ENCODE results near the gene DPH3.

DPH3 gene

DNA sequence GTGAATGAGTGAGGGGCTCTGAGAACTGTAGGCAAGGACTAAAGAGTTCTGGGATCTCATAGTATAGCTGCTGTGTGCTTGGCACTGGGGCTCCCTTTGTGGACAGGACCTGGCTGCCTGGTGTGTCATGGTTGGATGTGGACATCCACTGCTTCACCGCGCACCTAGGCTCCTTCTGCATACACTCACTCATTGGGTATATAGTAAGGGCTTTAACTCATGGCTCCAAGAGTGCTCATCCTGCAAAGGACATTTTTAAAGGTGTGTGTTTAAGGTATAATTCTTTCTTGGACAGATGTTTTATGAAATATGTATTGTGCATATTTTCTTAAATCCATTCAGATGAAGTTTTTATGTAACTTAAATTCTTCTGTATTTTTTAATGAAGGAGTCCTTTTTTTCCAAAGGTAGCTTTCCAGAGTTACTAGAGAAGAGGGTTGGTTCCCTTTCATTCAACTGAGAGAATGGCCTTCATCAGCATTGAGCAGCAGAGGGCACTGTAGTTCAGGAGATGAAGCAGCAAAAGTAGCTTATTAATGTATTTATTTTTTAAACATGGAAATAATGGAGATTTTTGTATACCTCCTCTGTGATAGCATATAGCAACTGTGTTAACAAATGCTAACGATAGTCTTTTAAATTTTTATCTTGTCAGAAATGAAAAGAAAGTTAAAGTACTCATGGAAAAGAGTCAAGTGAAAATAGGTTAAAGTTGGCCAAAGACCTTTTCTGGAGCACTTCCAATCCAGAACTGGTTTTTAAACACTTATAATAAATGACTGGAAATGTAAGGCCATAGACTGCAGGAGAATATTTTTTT lies 25.5 kb upstream of the DPH3 start:
- peak; percentile 69 to 79 (median 70) for DNase-seq

DNA sequence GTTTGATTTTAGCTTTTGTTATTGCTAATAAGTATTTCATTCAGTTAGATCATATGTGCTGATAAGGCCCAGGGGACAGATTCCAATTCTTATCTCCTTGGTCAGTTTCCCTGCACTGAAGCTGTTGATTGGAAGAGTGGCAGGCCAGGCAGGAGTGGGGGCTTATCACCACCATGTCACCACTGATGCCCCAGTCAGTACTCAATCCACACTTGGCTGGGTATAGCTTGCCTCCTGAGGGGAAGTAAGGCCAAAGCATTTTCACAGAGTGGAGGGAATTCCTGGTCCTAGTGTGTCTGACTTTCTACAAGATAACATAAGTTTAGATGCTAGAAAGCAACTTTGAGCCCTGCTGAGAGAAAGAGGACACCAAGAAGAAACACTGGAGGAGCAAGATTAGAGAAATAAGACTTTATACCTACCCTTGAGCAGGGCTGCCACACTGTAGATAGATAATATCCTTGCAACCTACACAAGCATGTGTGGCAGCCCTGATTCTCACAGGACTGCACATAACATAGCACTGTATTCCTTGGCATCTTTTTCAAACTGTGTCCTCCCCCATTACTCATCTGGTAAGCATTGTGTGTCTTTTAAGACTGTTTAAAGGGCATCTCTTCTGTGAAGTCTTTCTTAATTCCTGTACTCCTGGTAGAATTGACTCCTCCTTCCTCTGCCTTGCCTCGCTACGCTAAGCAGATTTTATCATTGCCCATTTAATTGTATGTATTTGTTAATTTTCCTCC lies 24.6 kb upstream of the DPH3 start:
- no peak for DNase-seq

DNA sequence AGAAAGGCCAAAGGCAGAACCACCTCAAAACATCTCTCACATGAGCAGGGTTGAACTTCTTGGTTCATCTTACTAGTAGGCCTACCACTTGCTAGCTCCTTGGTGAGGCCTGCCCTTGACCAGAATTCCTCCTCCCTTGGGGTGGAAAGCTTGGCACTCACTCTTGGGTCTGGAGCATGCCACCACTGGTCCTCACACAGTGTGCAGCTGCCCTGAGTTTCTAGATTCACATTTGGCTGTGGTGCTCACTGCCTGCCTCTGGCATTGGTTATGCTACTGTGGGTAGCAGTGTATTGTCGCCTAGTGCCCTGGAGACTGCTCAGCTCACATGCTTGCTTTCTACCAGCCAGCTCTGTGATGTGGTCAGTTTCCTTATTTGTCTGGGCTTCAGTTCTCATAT lies 23.9 kb upstream of the DPH3 start:
- no peak for DNase-seq

DNA sequence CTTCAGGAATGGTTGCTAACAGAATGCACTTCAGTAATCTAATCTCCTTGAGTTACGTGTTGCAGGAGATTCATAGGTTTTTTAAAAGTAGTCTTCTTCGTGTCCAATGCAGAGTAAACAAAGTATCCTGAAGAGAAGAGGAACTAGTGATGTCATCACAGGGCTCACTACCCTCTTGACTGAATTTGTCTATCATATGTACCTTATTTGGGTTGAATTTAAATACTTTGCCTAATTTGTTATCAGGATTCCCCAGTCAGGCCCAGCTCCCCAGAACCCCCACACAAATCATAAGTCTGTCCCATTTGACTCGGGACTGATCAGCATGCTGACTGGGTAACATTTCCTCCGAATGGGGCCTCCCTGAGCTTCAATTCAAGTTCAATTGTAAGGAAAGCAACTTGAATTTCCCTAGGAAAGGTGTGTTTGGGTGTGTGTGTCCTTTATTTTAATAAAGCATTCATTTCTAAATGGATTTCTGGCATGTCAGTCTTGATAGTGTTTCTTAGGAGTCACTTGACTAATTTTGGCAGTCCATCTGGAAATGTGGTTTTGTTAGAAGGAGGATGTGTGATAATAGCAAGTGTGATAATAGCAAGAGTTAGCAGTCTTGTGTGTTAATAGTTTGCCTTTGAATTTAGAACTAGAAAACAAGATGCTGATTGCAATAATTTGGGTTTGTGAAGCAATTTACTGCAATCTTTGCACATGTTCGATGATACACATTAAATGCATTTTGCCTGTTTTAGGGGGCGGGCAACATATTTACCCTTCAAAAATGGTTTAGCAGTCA lies 22.2 kb upstream of the DPH3 start:
- DNase-seq = peak in 2 of 4 experiments; percentile 49 to 52

DNA sequence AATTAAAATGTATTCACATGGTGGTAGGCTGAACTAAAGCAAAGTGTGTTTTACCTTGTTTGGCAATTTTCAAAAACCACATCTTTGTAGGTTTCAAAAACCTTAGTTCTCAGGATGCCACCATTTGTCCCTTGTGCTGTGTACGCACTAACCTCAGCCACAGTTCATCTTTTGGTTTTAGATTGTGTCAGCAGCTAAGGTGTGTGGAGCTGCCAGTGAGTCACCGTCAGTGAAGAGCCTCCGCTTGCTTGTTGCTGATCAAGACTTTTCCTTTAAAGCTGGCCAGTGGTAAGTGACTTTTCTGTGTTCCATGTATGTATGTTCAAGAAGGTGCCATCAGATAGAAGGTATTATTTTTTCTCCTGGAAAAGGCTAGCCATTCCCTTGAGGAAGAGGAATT lies 21.4 kb upstream of the DPH3 start:
- no peak for DNase-seq

DNA sequence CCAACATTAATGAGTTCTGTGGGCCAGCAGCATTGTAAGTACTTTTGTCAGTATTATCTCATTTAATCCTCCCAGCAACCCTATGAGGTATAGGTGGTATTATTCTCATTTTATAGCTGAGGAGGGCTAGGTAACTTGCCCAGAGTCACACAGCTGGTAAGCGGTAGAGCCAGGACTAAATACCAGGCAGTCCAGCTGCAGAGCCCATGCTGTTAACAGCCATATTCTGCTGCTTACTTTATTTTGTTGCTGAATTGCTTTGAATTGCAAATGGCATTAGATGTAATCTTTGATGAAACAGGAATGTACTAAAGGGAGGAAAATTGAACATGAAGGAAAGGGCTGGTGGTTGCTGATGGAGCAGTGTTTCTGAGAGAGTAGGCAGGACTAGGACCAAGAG lies 19.9 kb upstream of the DPH3 start:
- no peak for DNase-seq

DNA sequence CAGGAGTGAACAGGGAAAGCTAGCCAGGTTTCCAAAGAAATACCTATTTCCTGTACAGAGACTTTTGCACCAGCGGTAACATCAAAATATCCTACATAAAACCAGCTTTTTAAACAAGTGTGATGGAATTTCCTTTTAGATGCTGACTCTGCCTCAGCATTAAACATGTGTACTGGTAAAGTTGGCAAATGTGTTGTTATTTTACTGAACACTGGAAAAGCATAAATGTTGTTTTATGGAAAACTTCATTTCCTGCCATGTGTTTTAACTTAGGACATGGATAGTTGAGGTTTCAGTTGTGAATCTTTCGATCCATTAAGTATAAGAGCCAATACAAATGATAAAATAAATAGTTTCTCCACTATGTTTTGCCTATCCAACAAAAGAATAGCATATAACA lies 15.9 kb upstream of the DPH3 start:
- no peak for DNase-seq

DNA sequence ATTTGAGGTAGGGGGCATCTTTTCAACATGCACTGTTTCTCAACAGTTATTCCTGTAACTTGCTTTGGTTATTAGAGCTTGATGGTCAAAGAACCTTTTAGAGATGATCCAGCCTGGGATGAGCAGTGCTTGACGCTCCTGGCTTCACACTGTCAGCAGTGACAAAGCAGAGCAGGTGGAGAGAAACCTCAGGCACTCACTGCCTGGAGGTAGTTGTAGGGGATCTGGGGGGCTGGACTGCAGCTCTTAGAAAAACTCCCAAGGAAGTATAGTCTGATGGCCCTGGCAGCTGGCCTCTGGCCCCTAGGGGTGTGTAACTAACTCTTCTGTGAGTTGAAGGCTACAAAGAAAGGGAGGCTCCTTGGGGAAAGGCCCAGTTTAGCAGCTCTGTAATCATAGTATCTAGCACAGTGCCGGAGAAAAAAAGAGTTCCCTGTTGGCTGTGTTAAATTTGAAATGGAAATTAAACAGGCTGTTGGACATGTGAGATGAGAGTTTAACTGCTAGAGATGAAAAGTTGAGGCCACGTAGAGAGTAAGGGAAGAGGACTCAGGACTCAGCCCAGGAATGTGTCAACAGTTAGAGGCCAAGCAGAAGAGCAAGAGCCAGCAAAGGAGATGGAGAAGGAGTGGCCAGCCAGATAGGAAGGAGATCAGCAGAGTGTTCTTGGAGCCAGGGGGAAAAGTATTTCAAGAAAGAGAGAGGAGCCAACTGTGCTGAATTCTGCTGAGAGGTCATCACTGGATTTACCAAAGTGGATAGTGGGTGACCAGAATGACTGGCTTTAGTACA lies 14.5 kb upstream of the DPH3 start:
- DNase-seq = no peak

DNA sequence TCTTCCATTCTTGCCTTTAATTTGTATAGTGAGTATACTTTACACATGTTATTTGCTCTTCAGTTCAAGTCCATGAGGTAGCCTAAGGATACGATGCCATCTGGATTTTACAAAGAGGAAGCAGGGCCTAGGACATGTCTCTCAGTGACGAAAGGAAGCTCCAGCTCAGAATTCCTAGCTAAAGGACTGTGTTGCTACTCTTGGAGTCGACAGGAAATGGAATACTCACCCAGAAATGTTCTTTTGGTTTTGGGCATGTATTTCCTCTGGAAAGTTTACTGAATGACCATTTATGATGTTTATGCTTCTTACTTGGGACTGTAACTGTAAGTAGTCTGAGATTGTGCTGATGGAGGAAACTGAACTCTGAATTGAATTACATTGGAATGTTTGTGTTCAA lies 12.7 kb upstream of the DPH3 start:
- DNase-seq = no peak

DNA sequence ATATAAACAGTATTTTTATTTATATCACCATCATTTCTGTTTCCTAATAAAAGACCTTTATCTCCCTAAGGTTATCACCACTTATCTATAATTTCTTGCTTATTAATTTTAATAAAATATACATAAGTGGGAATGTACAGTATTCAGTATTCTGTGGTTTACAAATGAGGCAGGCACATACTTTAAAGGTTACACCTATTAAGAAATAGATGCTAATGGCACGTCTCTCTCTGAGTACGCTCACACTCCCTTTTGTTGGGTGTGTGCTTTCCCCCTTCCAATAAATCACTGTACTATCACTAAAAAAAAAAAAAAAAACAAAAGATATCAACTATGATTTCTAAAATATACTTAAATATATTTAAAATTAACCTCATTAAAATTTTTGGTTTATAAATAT lies 9.1 kb upstream of the DPH3 start:
- no peak for DNase-seq

DNA sequence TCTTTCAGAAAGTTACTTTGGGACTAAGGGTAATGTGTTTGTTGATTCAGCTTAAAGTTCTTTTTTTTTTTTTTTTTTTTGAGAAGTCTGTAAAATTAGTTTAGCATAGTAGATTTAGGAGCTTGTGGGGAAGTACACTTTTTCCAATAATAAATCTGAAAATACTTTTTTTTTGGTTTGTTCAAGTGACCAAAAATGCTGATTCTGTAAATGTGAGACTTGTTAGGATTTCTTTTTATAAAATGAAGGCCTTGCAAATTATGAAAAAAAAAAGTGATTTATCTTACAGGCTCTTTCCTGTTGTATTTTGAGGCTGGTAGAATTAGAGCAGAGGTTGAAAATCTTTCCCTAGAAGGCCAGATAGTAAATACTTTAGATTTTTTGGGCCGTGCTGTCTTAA lies 7.8 kb upstream of the DPH3 start:
- DNase-seq = no peak

DNA sequence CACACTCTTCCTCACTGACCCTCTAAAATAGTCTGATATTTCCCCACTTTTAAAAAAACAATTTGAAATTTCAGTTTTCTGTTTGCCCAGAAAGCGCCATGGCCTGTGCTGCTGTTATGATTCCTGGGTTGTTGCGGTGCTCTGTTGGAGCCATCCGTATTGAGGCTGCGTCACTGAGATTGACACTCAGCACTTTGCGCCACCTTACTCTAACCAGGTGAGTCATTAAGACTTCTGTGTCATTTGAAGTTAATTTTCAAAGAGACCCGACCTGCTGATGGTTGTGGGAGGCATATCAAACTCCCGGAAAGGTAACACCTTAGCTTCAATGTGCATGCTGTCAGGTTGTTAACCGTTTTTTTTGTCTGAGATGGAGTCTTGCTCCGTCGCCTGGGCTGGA lies 6.1 kb upstream of the DPH3 start:
- no peak for DNase-seq

DNA sequence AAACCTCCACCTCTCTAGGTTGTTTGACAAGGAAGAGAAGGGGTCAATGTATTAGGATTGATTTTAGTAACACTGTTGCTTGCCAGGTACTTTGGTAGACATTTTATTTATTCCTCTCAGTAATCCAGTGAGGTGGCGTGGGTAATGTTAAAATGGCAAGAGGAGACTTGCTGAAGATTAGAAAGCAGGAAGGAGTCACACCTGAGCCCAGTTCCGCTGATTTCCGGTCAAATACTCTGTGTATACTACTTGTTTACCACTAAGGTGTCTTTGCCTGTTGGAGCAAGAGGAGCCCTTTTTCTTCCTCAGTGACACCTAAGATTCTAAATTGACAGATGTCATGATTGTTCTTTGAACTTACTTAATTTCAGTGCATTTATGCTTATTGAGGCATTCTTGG lies 2.0 kb upstream of the DPH3 start:
- DNase-seq = no peak

DNA sequence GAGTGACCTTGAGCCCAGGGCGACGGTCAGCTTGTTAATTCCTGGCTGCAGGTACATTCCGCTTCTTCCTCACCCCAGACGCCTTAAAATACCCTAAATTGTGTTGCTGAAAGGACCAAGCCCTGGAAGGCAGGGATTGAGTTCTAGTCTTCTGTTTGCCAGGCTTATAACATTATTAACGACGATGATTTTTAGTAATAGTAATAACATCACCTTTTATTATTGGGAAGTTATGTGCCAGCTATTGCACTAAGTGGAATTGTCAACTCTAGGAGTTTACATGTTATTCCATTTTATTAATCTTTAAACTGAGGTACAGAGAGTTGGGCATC lies 678 bp upstream of the DPH3 start:
- DNase-seq = no peak

DNA sequence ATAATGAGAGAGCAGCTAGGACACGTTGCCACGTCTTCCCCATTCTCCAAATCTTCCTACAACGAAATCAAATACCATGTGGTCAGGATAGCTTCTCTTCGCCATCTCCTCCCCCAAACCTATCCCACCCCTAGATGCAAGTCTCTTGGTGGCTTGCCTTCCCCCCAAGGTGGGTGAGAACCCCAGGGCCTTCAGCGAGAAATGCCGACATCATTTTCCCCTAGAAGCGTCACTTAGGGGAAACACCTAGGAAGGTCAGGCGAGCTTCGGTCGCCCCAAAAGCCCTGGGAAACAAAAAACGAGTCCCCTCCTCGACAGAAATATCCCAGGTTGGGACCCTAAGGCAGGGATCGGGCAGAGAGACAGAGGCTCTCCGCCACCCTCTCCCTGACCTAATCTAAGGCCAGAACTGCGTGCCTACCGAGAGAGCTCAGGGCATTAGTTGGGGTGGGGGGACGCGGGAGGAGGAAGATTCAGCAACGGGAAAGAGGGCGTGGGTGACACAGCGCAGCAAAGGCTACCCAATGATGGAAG lies 502 bp downstream of the DPH3 start:
- DNase-seq = peak in 1 of 4 experiments; percentile 31

DNA sequence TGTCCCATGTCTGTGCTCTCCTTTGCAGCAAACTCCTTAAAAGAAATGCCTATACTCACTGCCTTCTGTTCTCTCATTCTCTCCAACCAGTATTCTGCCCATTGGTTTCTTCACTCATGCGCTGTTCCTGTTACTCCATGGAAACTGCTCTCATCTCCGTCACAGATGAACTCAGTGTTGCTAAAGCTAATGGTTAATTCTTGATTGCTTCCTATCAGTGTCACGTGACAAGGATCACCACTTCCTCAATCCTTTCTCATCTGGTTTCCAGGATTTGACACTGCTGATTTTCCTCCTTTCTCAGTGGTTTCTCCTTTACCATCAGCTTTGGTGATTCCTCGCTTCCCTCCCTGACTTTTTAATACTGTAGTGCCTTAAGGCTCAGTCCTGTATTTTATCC lies 2.6 kb downstream of the DPH3 start:
- peak; percentile 14 to 49 (median 36) for DNase-seq

DNA sequence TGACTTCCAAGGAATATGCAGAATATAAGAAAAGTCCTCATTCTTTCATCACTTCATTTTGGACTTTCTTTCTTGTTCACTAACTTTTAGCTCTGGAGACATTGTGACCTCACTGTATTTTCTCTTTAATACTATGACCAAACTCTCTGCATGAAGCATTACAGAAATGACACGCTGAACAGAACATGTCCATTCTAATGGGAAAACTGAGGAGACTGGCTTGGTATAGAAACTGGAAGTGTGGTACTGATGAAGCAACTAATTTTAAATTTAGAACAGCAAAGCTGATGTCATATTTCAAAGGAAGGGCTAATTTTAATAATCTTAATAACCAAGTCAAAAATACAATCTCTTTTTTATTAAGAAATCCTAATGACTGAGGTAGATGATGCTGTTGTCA lies 4.7 kb downstream of the DPH3 start:
- peak in 2 of 4 experiments; percentile 31 to 41 for DNase-seq

DNA sequence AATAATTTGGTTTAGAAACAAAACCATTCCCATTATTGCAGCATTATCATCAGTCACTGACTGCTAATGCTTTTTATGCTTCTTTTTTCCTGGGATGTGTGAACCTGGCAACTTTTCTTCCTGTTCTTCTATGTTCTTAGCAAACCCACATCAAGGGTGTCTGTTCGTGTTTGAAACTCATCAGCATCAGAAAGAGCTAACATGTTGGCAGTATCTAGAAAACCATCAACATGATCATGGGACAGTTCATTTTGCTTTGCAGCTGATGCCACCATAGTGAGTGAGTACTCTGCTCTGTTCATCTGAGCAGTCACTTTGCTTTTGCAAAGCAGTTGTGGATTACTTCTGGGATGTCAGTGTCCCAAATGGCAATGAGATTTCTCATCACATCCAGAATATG lies 5.9 kb downstream of the DPH3 start:
- no peak for DNase-seq

DNA sequence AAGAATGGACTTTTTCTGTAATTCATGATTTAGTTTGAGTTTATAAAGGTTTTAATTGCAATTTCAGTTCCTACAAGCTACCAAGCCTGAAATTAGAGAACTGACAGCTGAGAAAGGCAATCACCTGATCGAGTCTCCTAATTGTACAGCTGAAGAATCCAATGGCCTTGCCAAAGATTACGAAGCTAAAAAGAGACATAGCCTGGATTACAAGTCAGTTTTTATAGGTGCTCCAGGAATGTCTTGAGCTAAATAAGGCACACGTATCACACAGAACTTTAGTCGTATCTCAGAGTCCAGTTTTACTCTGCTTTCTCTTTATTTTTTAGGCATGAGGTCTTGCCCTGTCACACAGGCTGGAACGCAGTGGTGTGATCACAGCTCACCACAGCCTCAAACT lies 6.6 kb downstream of the DPH3 start:
- no peak for DNase-seq

DNA sequence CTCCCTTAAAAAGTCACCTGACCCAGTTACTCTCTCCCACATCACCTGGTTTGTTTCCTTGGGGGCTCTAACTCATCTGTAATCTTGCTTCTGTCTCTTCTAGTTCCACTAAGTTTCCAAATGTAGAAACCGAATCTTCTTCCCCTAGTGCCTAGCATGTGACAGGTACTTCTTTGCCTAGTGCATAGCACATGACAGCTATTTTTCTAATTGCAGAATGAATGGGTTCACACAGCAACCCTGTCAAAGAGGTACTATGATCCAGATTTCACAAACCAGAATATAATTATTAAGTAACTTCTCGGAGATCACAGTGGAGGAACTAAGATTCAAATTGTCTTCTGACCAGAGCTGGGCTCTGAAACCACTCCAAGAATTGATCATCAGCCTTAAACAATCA lies 7.4 kb downstream of the DPH3 start:
- peak; percentile 12 to 73 (median 52) for DNase-seq

DNA sequence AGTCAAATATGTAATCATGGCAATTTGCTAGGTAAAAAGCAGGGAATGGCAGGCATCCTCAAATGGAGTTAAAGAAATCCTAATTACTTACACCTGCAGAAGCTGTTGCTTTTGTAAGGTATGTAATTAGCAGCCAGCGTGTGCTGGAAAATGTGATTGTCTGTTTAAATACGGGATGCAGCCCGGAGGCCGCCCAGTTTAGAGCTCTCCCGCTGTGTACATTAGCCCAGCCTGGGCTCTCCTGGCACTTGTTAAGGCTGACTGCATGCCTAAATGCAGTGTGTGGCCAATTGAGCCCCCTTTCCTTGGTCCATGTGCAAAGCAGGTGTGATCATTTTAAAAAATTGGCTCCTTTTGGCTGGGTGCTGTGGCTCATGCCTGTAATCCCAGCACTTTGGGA lies 9.0 kb downstream of the DPH3 start:
- DNase-seq = no peak

DNA sequence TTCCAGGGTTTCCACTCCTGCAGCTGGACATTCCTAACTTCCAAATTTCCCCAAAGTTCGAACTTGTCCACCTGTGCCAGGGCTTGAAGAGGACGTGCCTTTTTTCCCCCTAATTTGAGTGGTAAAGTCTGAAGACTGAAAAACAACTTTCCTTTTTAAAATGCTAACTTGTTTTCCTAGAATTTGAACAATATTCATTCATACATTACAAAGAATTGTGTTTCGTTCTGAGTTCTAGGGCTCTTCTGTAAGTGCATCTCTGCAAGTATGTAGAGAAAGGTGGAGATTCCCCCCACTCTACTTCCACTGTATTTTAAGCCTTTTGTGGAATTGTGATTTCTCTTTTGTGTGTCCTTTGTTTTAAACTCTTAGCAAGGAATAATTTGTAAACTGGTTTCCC lies 9.4 kb downstream of the DPH3 start:
- DNase-seq = no peak

DNA sequence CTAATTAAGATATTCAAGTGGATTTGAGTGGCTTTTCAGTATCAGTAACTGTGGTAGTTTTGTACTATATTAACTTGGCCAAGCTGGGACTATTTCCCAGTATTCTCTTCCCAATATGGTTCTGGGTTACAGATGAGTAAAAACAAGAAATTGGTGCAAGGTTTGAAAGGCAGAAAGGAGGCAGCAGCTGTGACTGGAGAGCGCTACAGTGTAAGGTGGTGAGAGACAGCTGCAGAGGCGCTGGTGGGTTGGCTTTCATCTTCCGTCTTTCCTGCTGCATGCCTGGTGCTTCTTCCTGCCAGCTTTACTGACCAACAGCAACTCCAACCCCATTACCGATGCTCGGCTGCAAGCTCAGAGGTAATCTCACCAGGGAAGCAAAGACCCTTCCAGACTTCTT lies 9.8 kb downstream of the DPH3 start:
- no peak for DNase-seq

All from suppressor macrophage (primary cell).